Measurements from ENCODE around the gene IZUMO4.
A peak's percentile ranks its signal among the peaks of the same experiment; 100 is the strongest.
"Not testable (repeated sequence)": the region's sequence is repeated elsewhere in the genome, so short reads cannot be mapped to it uniquely, and the experiment has no call there.

IZUMO4 gene

GRCh38 chr19:2080336-2080988 lies 16.3 kb upstream of the IZUMO4 start:
- no peak for DNase-seq (ENCODE audit: low spot score)

DNA sequence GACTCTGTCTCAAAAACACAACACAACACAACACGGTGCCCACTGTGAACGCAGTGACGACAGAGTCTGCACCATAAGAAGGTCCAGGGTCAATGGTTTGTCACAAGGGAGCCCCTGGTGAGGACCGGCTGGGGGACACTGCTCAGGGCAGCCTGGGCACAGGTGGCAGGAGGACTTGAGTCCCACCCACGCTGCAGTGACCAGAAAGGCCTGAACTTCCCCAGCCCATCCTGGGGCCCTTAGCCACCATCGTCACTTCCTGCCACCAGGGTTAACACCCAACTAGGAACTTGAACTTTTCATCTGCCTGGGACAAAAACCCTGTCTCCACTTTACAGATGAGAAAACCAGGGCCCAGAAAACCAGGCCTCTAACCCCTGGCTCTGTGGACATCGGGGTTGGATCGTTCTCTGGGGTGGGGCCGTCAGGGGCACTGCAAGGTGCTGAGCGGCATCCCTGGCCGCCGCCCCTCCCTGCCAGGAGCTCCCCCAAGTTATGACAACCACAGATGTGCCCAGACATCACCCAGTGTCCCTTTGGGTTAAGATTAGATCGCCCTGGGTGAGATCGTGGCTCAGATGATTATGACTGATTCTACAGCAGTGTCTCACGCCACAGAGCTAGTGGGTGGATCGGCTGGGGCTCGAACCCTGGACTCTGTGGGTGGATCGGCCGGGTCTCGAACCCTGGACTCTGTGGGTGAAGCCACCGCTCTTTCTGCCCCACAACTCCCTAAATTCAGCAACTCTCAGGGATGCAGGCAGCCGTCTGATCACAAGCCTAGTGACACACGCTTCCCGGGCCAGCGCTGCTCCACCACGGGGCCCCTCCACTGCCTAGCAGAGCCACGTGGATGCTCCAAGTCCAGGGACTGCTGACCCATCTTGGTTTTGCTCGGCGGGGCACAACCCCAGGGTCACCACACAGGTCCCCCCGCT lies 14.6 kb upstream of the IZUMO4 start:
- no peak for DNase-seq (ENCODE audit: low spot score)

DNA sequence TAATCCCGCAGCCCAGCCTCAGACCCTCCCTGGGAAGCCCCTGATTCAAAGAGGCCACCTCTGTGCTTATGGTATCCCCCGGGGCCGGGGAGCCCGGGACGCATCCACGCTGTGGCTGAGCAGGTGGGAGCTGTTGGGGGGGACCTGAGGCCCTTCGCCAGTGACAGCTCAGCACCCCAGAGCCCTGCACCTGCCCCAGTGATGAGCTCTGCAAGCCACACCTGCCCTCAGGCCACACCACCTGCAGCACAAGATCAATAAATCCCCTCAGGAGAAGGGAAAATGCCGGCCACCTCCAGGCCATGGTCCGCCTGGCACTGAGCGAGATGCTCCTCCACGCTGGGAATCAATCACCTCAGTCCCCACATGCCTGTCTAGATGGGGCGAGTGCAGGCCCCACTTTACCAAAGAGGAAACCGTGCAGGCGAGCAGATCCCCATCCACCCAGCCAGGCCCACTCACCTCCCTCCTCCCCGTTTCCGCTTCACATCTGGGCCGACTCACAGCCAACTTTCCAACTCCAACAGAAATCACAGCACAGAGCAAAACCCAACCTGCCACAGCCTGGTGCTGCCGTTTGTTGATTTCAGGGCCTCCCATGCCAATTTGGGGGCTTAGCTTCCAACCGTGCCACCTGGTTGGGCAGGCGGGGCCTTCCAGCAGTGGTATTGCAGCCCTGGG lies 13.4 kb upstream of the IZUMO4 start:
- no peak for DNase-seq (ENCODE audit: low spot score)

DNA sequence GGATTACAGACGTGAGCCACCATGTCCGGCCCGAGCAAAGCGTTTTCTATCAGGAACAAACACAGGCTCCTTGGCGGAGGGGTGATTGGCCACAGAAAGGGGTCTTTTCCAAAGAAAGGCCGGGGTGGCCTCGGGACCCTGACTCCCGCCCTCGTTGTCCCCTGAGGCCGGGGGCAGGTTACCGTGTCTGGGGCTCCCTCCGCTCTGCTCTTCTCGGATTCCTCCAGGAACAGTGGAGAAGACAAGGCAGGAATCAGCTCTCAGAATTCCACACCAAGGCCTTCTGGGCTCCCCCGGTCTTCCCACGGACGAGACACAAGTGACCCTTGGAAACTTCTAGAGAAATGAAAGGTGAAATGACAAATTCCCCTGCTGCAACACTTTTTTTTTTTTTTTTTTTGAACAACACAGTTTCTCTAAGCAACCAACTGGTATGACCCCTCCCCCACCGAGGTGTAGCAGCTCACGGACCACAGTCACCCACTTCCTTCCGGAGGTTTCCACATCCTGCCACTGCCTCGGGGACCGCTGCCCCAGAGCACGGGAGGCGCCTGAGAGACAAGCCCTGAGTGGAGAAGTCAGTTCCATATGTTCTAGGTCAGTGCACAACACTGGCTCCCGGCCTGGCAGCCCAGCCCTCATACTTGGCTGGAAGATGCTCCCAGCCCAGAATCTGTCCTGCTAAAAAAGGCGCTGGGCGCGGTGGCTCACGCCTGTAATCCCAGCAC lies 11.6 kb upstream of the IZUMO4 start:
- no peak for DNase-seq (ENCODE audit: low spot score)

DNA sequence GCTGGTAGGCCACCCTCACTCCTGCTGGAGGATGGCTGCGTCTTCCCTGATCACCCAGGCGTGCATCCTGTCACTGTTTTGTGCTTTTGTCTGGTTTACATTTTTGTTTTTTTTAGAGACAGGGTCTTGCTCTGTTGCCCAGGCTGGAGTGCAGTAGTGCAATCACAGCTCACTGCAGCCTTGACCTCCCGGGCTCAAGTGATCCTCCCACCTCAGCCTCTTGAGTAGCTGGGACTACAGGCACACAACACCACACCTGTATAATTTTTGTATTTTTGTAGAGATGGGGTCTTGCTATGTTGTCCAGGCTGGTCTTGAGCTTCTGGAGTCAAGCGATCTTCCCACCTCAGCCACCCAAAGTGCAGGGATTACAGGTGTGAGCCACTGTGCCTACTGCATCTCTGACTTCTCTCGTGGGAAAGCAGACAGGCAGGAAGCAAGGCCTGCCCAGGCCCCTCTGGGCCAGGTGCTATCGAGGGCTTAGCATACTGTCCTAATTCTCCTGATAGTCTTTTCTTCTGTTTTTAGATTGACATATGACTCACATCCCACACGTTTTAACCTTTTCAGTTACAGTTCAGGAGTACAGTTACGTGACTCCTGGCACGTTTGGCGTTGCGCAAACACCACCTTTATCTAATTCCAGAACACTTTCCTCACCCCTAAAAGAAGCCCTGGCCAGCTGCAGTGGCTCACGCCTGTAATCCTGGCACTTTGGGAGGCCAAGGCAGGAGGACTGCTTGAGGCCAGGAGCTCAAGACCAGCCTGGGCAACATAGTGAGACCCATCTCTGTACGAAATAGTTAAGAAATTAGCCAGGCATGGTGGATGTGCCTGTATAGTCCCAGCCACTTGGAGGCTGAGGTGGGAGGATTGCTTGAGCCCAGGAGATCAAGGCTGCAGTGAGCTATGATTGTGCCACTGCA lies 9.8 kb upstream of the IZUMO4 start:
- not testable (repeated sequence) for DNase-seq (ENCODE audit: low spot score)

GRCh38 chr19:2087621-2088100 lies 9.1 kb upstream of the IZUMO4 start:
- DNase-seq (ENCODE audit: low spot score), result no peak

- no peak for DNase-seq (ENCODE audit: low spot score)
These were observed 7.6 kb upstream of the IZUMO4 start for GRCh38 chr19:2089001-2089711.

DNA sequence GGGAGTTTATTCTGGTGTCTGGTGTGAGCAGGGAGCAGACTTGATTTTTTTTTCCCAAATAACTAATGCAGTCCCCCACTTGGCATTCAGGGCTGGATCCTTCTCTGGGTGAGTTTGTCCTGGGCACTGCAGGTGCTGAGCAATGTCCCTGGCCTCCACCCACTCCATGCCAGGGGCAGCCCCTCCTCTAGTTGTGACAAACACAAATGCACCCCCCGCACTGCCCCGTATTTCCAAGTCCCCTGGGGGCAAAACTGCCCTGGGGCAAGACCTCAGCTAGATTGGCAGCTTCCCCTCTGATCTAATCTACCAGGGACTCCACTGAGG lies 7.0 kb upstream of the IZUMO4 start:
- DNase-seq (ENCODE audit: low spot score), result no peak

GRCh38 chr19:2091926-2092525 lies 4.7 kb upstream of the IZUMO4 start:
- DNase-seq (ENCODE audit: low spot score), result not testable (repeated sequence)

DNA sequence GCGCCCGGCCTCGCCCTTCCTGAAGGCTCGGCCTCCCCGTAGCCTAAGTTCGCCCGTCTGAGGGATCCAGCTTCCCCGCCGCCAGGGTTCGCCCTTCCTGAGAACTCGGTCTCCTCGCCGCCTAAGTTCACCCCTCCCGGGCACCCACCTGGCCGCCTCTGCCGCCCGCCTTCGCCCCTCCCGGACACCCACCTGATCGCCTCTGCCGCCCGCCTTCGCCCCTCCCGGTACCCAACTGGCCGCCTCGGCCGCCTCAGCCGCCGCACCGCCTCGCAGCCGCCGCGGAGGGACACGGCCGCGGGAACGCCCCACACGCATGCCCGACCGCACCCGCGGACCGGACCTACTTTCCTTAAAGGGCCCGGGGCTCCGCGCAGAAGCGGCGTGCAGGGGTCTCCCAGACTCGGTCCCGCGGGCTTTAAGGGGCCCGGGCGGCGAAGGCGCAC lies 658 bp upstream of the IZUMO4 start, which contains the start of gene MOB3A:
TSS of gene MOB3A (minus strand) at position 293 of the 446 bp plus-strand sequence. CDS start 17,766 bp downstream, outside the sequence.
- peak; percentile 91 for DNase-seq (ENCODE audit: low spot score)

GRCh38 chr19:2097203-2097885 lies 629 bp downstream of the IZUMO4 start:
- DNase-seq (ENCODE audit: low spot score), result no peak

DNA sequence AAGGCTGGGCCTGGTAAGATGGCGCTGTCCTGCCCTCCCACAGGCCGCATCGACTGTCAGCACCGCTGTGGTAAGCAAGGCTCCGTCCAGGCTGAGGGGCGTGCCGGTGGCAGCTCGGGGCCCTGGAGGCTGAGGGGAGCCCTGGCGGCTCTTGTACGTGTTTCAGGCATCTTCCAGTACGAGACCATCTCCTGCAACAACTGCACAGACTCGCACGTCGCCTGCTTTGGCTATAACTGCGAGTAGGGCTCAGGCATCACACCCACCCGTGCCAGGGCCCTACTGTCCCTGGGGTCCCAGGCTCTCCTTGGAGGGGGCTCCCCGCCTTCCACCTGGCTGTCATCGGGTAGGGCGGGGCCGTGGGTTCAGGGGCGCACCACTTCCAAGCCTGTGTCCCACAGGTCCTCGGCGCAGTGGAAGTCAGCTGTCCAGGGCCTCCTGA lies 1.2 kb downstream of the IZUMO4 start:
- DNase-seq (ENCODE audit: low spot score), result no peak

DNA sequence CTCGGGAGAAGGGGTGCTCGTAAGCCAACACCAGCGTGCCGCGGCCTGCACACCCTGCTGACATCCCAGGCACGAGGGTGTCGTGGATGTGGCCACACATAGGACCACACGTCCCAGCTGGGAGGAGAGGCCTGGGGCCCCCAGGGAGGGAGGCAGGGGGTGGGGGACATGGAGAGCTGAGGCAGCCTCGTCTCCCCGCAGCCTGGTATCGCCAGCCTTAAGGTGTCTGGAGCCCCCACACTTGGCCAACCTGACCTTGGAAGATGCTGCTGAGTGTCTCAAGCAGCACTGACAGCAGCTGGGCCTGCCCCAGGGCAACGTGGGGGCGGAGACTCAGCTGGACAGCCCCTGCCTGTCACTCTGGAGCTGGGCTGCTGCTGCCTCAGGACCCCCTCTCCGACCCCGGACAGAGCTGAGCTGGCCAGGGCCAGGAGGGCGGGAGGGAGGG lies 2.4 kb downstream of the IZUMO4 start:
- no peak for DNase-seq (ENCODE audit: low spot score)

GRCh38 chr19:2099937-2100718 lies 3.4 kb downstream of the IZUMO4 start:
- no peak for DNase-seq (ENCODE audit: low spot score)

DNA sequence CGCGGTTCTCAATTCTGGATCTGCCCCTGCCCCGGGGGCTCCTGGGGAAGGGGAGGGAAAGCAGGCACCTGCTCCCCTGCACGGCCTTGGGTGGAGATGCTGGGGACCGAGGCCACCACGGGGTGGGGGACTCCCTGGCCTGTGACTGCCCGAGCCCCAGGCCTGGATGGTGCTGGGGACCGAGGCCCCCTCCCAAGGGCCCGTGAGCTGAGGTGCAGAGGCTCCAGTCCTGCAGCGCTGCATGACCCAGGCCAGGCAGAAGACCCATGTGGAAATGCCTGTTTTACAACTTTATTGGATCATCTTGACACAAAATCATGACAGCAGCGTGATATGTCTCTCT lies 4.0 kb downstream of the IZUMO4 start:
- no peak for DNase-seq (ENCODE audit: low spot score)

GRCh38 chr19:2101417-2102335 lies 5.0 kb downstream of the IZUMO4 start:
- no peak for DNase-seq (ENCODE audit: low spot score)

DNA sequence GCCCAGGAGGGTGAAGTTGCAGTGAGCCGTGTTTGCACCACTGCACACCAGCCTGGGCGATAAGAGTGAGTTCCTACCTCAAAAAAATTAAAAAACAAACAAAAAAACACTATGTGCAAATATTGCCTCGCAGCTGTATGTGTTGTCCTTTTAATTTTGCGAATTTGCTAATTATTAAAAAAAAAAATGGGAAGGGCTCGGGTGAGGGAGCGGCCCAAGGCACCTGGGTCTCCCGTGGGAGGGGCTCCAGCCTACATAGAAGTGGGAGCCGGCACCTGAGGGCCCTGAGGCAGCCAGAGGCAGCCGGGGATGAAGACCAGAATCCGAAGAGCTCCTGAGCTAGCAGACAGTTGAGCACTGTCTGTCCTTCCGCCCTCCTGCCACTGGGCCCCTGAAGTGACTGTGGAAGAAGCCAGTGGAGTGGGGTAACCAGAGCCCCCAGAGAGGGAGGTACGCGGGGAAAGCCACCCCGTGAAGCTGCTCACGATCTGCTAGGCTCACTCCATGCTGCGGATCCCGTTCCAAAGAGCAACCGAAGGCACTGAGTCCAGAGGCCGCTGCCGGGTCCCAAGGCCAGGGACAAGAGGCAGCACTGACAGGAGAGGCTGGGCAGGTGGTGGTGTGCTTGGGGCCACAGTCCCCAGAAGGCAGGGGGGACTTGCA lies 6.5 kb downstream of the IZUMO4 start:
- no peak for DNase-seq (ENCODE audit: low spot score)

Data from RKO (cell line).